ENCODE measurements around the gene WNT9A. TPM values are rescaled to one million over a fixed set of nuclear protein-coding genes. Genes with fewer than 3 reads are reported as not detected.

The WNT9A gene
- total and polyA plus RNA-seq, 9 of the 15 experiments (the other 6 are each of a cell fraction or from before 2014, with no cell fraction given): 0.04 to 0.17 (median 0.10) TPM; not detected in 4

GRCh38 chr1:227924833-227925574 is 22.7 kb downstream of the WNT9A start:
- no peak overlapping the region for H3K4me3 ChIP-seq

More at GRCh38 chr1:227924833-227925574, 22.7 kb downstream of the WNT9A start:
- Histone ChIP-seq H3K36me3 (ENCODE audit: control insufficient read depth, insufficient read depth, low read length) (no peaks in the 10 kb centered on the region), H3K79me2 (ENCODE audit: control insufficient read depth, insufficient read depth, low read length) (no peaks in the 10 kb centered on the region), H3K4me2 (ENCODE audit: insufficient read depth, low read length) (no peak overlapping the region), H3K9me1 (ENCODE audit: control insufficient read depth, insufficient read depth, low read length) (no peaks in the 10 kb centered on the region), H4K20me1 (replicated peaks; ENCODE audit: control insufficient read depth, insufficient read depth, low read length) (0 out of 2 replicates have a peak, but pooled peaks cover 6% of the 10 kb centered on the region), H3K4me1 (replicated peaks in 1 of 2; ENCODE audit: control insufficient read depth in 2 of 2, insufficient read depth in 2 of 2, low read length in 2 of 2) (peaks cover 0 to 57% of the 10 kb centered on the region in 2 experiments; a peak in 3 of 5 replicates), H2AFZ (ENCODE audit: low read depth, low read length) (no peak overlapping the region), H3K9me3 (replicated peaks; ENCODE audit: control insufficient read depth, insufficient read depth, low read depth, low read length) (no peaks in the 10 kb centered on the region), H3K9ac (ENCODE audit: insufficient read depth in 1 of 2, low read depth in 2 of 2, low read length in 2 of 2) (peak overlapping the region in 1 of 2 experiments; percentile 28; a peak in 2 of 4 replicates), H3K27me3 (ENCODE audit: control insufficient read depth in 2 of 2, insufficient read depth in 2 of 2, low read length in 2 of 2) (peaks cover 33 to 86% of the 10 kb centered on the region in 2 experiments), H3K27ac (ENCODE audit: extremely low read depth, low read depth, low read length) (no peak overlapping the region)
- FAIRE-seq (no peak), ATAC-seq (peak; percentile 25), DNase-seq (ENCODE audit: extremely low read depth in 1 of 4, low spot score in 3 of 4) (no peak)
- intact Hi-C loops (cut with micrococcal nuclease) (no loop called here), in situ Hi-C loops (cut with MboI) (no loop called here)
- peak; percentile 71 to 74 for TF ChIP-seq NRF1 (conservative IDR thresholded peaks at IDR 0.05 in 1 of 2, IDR thresholded peaks at IDR 0.05 in 1 of 2)
- TF ChIP-seq MAX (CRISPR knock-in tag; IDR thresholded peaks at IDR 0.05): peak; percentile 87
- no peak for TF ChIP-seq PYGO2 (tag; IDR thresholded peaks at IDR 0.05)
- no peak for TF ChIP-seq DIDO1 (tag; IDR thresholded peaks at IDR 0.05; ENCODE audit: low read depth)
- no peak for TF ChIP-seq NFYB (IDR thresholded peaks at IDR 0.05; ENCODE audit: extremely low read depth, insufficient read length)
- TF ChIP-seq E2F6 (IDR thresholded peaks at IDR 0.05; ENCODE audit: borderline replicate concordance in 1 of 2, extremely low read depth in 1 of 2, insufficient read depth in 1 of 2, insufficient read length in 1 of 2, low read depth in 1 of 2, low read length in 1 of 2, poor library complexity in 1 of 2, severe bottlenecking in 1 of 2): peak in 1 of 2 experiments; percentile 33
- POLR2A ChIA-PET: no interaction called here
- 7% methylated on average over 38 of the region's 38 CpGs for WGBS (ENCODE audit: insufficient coverage, low coverage, missing lambda C conversion rate)
- CTCF ChIA-PET (ENCODE audit: low intra/inter-chr PET ratio): no interaction called here
- no TSS peak for BruUV-seq (replicated peaks)
